ENCODE results near the gene SOCS2.

The SOCS2 gene

GRCh38 chr12:93592641-93593406 lies 20.3 kb downstream of the SOCS2 start:
- no peak for DNase-seq (ENCODE audit: low read depth)
- TF ChIP-seq, protein P1, sequence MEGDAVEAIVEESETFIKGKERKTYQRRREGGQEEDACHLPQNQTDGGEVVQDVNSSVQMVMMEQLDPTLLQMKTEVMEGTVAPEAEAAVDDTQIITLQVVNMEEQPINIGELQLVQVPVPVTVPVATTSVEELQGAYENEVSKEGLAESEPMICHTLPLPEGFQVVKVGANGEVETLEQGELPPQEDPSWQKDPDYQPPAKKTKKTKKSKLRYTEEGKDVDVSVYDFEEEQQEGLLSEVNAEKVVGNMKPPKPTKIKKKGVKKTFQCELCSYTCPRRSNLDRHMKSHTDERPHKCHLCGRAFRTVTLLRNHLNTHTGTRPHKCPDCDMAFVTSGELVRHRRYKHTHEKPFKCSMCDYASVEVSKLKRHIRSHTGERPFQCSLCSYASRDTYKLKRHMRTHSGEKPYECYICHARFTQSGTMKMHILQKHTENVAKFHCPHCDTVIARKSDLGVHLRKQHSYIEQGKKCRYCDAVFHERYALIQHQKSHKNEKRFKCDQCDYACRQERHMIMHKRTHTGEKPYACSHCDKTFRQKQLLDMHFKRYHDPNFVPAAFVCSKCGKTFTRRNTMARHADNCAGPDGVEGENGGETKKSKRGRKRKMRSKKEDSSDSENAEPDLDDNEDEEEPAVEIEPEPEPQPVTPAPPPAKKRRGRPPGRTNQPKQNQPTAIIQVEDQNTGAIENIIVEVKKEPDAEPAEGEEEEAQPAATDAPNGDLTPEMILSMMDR (IDR thresholded peaks at IDR 0.05; ENCODE audit: insufficient read depth, low read depth, low read length, missing control alignments), result no peak
- no peak overlapping the region for H3K4me3 ChIP-seq (ENCODE audit: low read depth, low read length)

GRCh38 chr12:93593843-93594242 lies 21.4 kb downstream of the SOCS2 start:
- TF ChIP-seq, protein P1 (IDR thresholded peaks at IDR 0.05; ENCODE audit: insufficient read depth, low read depth, low read length, missing control alignments), result no peak
- DNase-seq (ENCODE audit: low read depth), result no peak
- no peak overlapping the region for H3K4me3 ChIP-seq (ENCODE audit: low read depth, low read length)

GRCh38 chr12:93594766-93595311 lies 22.4 kb downstream of the SOCS2 start:
- H3K4me3 ChIP-seq (ENCODE audit: low read depth, low read length), result no peak overlapping the region
- no peak for DNase-seq (ENCODE audit: low read depth)
- TF ChIP-seq, protein P1 (IDR thresholded peaks at IDR 0.05; ENCODE audit: insufficient read depth, low read depth, low read length, missing control alignments), result no peak

GRCh38 chr12:93595351-93595750 lies 22.9 kb downstream of the SOCS2 start:
- TF ChIP-seq, protein P1 (IDR thresholded peaks at IDR 0.05; ENCODE audit: insufficient read depth, low read depth, low read length, missing control alignments), result no peak
- no peak for DNase-seq (ENCODE audit: low read depth)
- H3K4me3 ChIP-seq (ENCODE audit: low read depth, low read length), result no peak overlapping the region

DNA sequence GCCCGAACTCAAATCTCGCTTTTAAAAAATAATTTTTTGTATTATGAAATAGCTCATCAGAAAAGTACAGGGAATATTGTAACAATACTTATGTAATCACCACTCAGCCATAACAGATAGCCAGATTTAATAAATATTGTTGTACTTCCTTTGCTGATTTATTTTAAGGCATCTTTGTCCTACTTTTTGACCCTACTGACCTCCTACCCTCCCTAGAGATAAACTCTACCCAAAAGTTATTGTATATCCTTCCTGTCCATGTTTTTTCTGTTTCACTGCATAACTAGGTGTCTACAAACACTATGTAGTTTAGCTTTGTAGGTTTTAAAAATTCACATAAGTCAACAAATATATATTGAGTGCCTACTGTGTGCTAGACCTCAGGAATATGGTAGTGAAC lies 25.1 kb downstream of the SOCS2 start:
- no peak overlapping the region for H3K4me3 ChIP-seq (ENCODE audit: low read depth, low read length)
- DNase-seq (ENCODE audit: low read depth), result no peak
- TF ChIP-seq, protein P1 (IDR thresholded peaks at IDR 0.05; ENCODE audit: insufficient read depth, low read depth, low read length, missing control alignments), result no peak

DNA sequence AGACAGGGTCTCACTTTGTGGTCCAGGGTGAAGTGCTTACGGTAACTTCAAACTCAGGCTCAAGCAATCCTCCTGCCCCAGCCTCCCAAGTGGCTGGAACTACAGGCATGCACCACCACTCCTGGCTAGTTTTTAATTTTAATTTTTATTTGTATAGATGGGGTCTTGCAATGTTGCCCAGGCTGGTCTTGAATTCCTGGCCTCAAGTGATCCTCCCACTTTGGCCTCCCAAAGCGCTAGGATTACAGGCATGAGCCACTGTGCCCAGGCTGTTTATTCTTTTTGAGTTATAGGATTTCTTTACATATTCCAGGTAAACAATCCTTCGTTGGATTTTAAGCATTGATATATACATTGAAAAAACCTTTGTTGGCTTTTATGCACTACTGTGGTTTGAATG lies 26.7 kb downstream of the SOCS2 start:
- H3K4me3 ChIP-seq (ENCODE audit: low read depth, low read length), result no peak overlapping the region
- no peak for DNase-seq (ENCODE audit: low read depth)
- TF ChIP-seq, protein P1 (IDR thresholded peaks at IDR 0.05; ENCODE audit: insufficient read depth, low read depth, low read length, missing control alignments), result no peak

Data from GM12865 (cell line).